ENCODE measurements around the gene TLE4. TPM values are rescaled to one million over a fixed set of nuclear protein-coding genes. Genes with fewer than 3 reads are reported as not detected.
A peak's percentile ranks its signal among the peaks of the same experiment; 100 is the strongest.
"Not testable (repeated sequence)": the region's sequence is repeated elsewhere in the genome, so short reads cannot be mapped to it uniquely, and the experiment has no call there.

The TLE4 gene
- total RNA-seq, 2 experiments from 2014 or later, result 11.8 to 15.5 TPM

GRCh38 chr9:79711874-79712273 lies 140.1 kb downstream of the TLE4 start:
- Mint-ChIP-seq H3K27me3 (no peaks in the 10 kb centered on the region), H3K9me3 (ENCODE audit: low read depth) (no peaks in the 10 kb centered on the region), H3K4me3 (no peak overlapping the region), H3K36me3 (ENCODE audit: low read depth) (peaks cover 30% of the 10 kb centered on the region), H3K27ac (no peak overlapping the region), H3K4me1 (no peaks in the 10 kb centered on the region)
- ATAC-seq (no peak), DNase-seq (no peak)
- ChIA-PET CTCF (no interaction called here), POLR2A (interaction anchor here (0.6 kb wide), 1 partner anchor 112 kb away, joined by 3 read pairs; no protein-coding TSS in a partner anchor)
- intact Hi-C loops (cut with DNase I, micrococcal nuclease), result no loop called here

DNA sequence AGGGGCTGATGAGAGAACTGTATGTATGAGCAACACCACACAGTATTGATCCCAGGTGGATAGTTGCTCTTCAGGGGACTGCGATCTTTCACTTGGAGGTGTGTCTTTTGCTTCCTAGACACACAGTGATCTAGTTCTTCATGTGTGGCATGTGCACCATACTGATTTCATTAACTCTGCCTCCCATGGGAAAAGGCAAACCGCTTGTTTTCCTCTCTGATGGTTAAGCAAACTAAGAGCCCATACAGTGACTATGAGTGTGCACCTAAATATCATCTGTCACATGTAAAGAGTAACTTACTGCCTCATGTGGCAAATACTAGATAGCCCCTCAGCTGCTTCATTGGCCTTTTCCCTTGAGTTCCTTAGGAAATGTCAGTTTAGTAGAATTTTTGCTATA lies 147.3 kb downstream of the TLE4 start:
- H3K4me1 Mint-ChIP-seq, result no peaks in the 10 kb centered on the region
- H3K36me3 Mint-ChIP-seq (ENCODE audit: low read depth), result peaks cover 24% of the 10 kb centered on the region
- intact Hi-C loops (cut with DNase I, micrococcal nuclease), result no loop called here
- ChIA-PET CTCF (no interaction called here), POLR2A (no interaction called here)
- no peaks in the 10 kb centered on the region for H3K9me3 Mint-ChIP-seq (ENCODE audit: low read depth)
- ATAC-seq, result no peak
- no peak overlapping the region for H3K27ac Mint-ChIP-seq
- no peak overlapping the region for H3K4me3 Mint-ChIP-seq
- no peak for DNase-seq
- no peaks in the 10 kb centered on the region for H3K27me3 Mint-ChIP-seq

- H3K27ac Mint-ChIP-seq, result no peak overlapping the region
- DNase-seq (no peak), ATAC-seq (no peak)
- CTCF ChIA-PET, result no interaction called here
- H3K27me3 Mint-ChIP-seq, result no peaks in the 10 kb centered on the region
- no peaks in the 10 kb centered on the region for H3K9me3 Mint-ChIP-seq (ENCODE audit: low read depth)
- POLR2A ChIA-PET, result no interaction called here
- intact Hi-C loops (cut with DNase I, micrococcal nuclease), result no loop called here
- peaks cover 26% of the 10 kb centered on the region for H3K36me3 Mint-ChIP-seq (ENCODE audit: low read depth)
- no peaks in the 10 kb centered on the region for H3K4me1 Mint-ChIP-seq
- no peak overlapping the region for H3K4me3 Mint-ChIP-seq
These were observed 148.2 kb downstream of the TLE4 start for GRCh38 chr9:79719989-79720388.

- no peaks in the 10 kb centered on the region for H3K27me3 Mint-ChIP-seq
- no peak overlapping the region for H3K4me3 Mint-ChIP-seq
- peaks cover 3% of the 10 kb centered on the region for H3K36me3 Mint-ChIP-seq (ENCODE audit: low read depth)
- H3K9me3 Mint-ChIP-seq (ENCODE audit: low read depth), result peaks cover 6% of the 10 kb centered on the region
- intact Hi-C loops (cut with DNase I, micrococcal nuclease), result no loop called here
- H3K27ac Mint-ChIP-seq, result no peak overlapping the region
- DNase-seq (peak; percentile 23), ATAC-seq (peak; percentile 82)
- ChIA-PET POLR2A (interaction anchor here (0.5 kb wide), 1 partner anchor 324 kb away, joined by 3 read pairs; no protein-coding TSS in a partner anchor), CTCF (interaction anchor here (0.9 kb wide), 1 partner anchor 9 kb away, joined by 4 read pairs; no protein-coding TSS in a partner anchor)
- peaks cover 3% of the 10 kb centered on the region for H3K4me1 Mint-ChIP-seq
These were observed 159.6 kb downstream of the TLE4 start for GRCh38 chr9:79731171-79731890.

DNA sequence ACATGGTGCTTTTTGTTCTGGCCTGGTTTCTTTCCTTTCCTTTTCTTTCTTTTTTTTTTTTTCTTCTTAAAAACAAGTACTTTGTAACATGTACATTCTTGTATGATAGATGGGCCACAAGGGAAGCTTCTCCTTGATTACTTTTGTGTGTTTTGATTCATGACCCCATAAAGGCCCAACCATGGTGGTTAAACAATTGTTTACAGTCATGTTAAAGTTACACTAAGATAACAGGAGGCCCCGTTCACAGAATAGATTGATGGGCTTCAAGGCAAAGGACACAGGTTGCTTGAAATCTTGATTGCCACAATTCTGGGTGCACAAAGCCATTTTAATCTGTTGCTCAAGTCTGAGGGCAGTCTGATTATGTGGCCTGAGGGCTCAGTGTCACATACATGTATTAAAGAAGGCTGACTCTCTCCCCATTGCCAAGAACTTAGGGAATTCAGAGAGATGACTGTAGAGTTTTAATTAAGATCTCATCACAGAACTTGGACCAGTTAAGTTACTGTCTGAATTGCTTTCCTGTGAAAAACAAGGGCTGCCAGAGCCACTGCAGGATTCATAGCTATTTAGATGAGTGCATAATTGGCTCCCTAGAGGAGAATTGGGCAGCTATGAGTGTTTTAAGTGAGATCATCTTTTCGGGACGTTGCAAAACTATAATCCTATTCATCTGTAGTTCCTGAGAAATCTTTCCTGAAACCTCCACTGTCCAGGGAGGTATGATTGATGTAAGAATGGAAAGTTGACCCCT lies 163.4 kb downstream of the TLE4 start:
- H3K27ac Mint-ChIP-seq, result no peak overlapping the region
- no peaks in the 10 kb centered on the region for H3K27me3 Mint-ChIP-seq
- H3K9me3 Mint-ChIP-seq (ENCODE audit: low read depth), result peaks cover 6% of the 10 kb centered on the region
- DNase-seq (no peak), ATAC-seq (no peak)
- no peak overlapping the region for H3K4me3 Mint-ChIP-seq
- intact Hi-C loops (cut with DNase I, micrococcal nuclease), result no loop called here
- H3K4me1 Mint-ChIP-seq, result peaks cover 3% of the 10 kb centered on the region
- H3K36me3 Mint-ChIP-seq (ENCODE audit: low read depth), result no peaks in the 10 kb centered on the region
- ChIA-PET CTCF (no interaction called here), POLR2A (interaction anchor here (0.7 kb wide), 1 partner anchor 163 kb away, joined by 4 read pairs; the partner anchor contains the start of gene TLE4)

GRCh38 chr9:79736051-79736450 lies 164.3 kb downstream of the TLE4 start:
- ChIA-PET CTCF (no interaction called here), POLR2A (no interaction called here)
- no peak overlapping the region for H3K4me3 Mint-ChIP-seq
- no peaks in the 10 kb centered on the region for H3K36me3 Mint-ChIP-seq (ENCODE audit: low read depth)
- peaks cover 6% of the 10 kb centered on the region for H3K9me3 Mint-ChIP-seq (ENCODE audit: low read depth)
- peaks cover 3% of the 10 kb centered on the region for H3K4me1 Mint-ChIP-seq
- ATAC-seq (no peak), DNase-seq (no peak)
- intact Hi-C loops (cut with DNase I, micrococcal nuclease), result no loop called here
- no peak overlapping the region for H3K27ac Mint-ChIP-seq
- no peaks in the 10 kb centered on the region for H3K27me3 Mint-ChIP-seq

DNA sequence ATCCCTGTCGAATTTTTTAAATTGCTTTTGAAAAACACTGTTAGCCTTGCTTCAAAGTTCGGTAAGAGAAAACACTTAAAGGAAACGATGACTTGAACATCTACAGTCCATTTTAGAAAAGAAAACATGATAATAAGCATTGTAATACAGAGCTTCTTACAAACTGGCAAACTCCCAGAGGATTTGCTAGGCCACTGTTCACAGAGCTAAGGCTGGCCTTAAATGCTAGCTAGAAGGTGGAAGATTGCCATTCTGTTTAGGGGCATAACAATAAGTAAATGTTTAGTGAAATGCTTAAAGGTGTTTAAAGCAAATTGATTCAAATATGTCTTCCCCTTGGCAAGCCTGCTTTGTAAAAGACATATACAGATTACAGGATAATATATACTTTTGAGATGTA lies 169.6 kb downstream of the TLE4 start:
- H3K9me3 Mint-ChIP-seq (ENCODE audit: low read depth), result no peaks in the 10 kb centered on the region
- POLR2A ChIA-PET, result no interaction called here
- no peaks in the 10 kb centered on the region for H3K36me3 Mint-ChIP-seq (ENCODE audit: low read depth)
- DNase-seq (no peak), ATAC-seq (no peak)
- H3K4me1 Mint-ChIP-seq, result no peaks in the 10 kb centered on the region
- no peaks in the 10 kb centered on the region for H3K27me3 Mint-ChIP-seq
- CTCF ChIA-PET, result no interaction called here
- H3K27ac Mint-ChIP-seq, result no peak overlapping the region
- no peak overlapping the region for H3K4me3 Mint-ChIP-seq
- intact Hi-C loops (cut with DNase I, micrococcal nuclease), result no loop called here

GRCh38 chr9:79742110-79742721 lies 170.5 kb downstream of the TLE4 start:
- CTCF ChIA-PET, result no interaction called here
- DNase-seq, result no peak
- Mint-ChIP-seq H3K27me3 (no peaks in the 10 kb centered on the region), H3K4me1 (no peaks in the 10 kb centered on the region), H3K36me3 (ENCODE audit: low read depth) (no peaks in the 10 kb centered on the region), H3K9me3 (ENCODE audit: low read depth) (no peaks in the 10 kb centered on the region), H3K27ac (no peak overlapping the region), H3K4me3 (no peak overlapping the region)
- ATAC-seq, result no peak
- POLR2A ChIA-PET, result no interaction called here
- intact Hi-C loops (cut with DNase I, micrococcal nuclease), result no loop called here

GRCh38 chr9:79744521-79744920 lies 172.8 kb downstream of the TLE4 start:
- no peak overlapping the region for H3K4me3 Mint-ChIP-seq
- CTCF ChIA-PET, result interaction anchor here (0.6 kb wide), 1 partner anchor 744 kb away, joined by 3 read pairs; no protein-coding TSS in a partner anchor
- no peak for DNase-seq
- no peak for ATAC-seq
- peaks cover 2% of the 10 kb centered on the region for H3K27me3 Mint-ChIP-seq
- no peaks in the 10 kb centered on the region for H3K36me3 Mint-ChIP-seq (ENCODE audit: low read depth)
- POLR2A ChIA-PET, result no interaction called here
- H3K27ac Mint-ChIP-seq, result no peak overlapping the region
- intact Hi-C loops (cut with DNase I, micrococcal nuclease), result no loop called here
- no peaks in the 10 kb centered on the region for H3K4me1 Mint-ChIP-seq
- no peaks in the 10 kb centered on the region for H3K9me3 Mint-ChIP-seq (ENCODE audit: low read depth)

- no peak for ATAC-seq
- POLR2A ChIA-PET, result no interaction called here
- H3K36me3 Mint-ChIP-seq (ENCODE audit: low read depth), result no peaks in the 10 kb centered on the region
- H3K4me3 Mint-ChIP-seq, result no peak overlapping the region
- intact Hi-C loops (cut with DNase I, micrococcal nuclease), result no loop called here
- no peak for DNase-seq
- no peaks in the 10 kb centered on the region for H3K4me1 Mint-ChIP-seq
- H3K9me3 Mint-ChIP-seq (ENCODE audit: low read depth), result no peaks in the 10 kb centered on the region
- H3K27me3 Mint-ChIP-seq, result peaks cover 2% of the 10 kb centered on the region
- CTCF ChIA-PET, result no interaction called here
- no peak overlapping the region for H3K27ac Mint-ChIP-seq
These were observed 174.1 kb downstream of the TLE4 start for GRCh38 chr9:79745752-79746336.

GRCh38 chr9:79751895-79752466 lies 180.2 kb downstream of the TLE4 start:
- POLR2A ChIA-PET; H3K4me1 Mint-ChIP-seq; H3K9me3 Mint-ChIP-seq (ENCODE audit: low read depth); H3K36me3 Mint-ChIP-seq (ENCODE audit: low read depth); H3K27me3 Mint-ChIP-seq; H3K27ac Mint-ChIP-seq; H3K4me3 Mint-ChIP-seq; DNase-seq; CTCF ChIA-PET; ATAC-seq: not testable (repeated sequence)
- intact Hi-C loops (cut with DNase I, micrococcal nuclease), result loop anchor here in 1 of 2 experiments (10.0 kb wide), 1 partner anchor 63 kb away; no protein-coding TSS in a partner anchor

Data from activated CD4-positive, alpha-beta T cell treated with anti-CD3 and anti-CD28 coated beads for 36 hours (primary cell).